HG03342 (cell line): ENCODE measurements around the gene ZBTB45.
A peak's percentile ranks its signal among the peaks of the same experiment; 100 is the strongest.

ENCODE experiments used
- ATAC-seq: cut with Tn5 transposase; IDR thresholded peaks from one replicate; pipeline ENCODE4 v1.9.1; 2021; ENCODE audit warnings: mild to moderate bottlenecking, moderate library complexity; ENCODE audit not compliant: unreplicated experiment

The ZBTB45 gene

GRCh38 chr19:58519355-58520256 is at the start of gene ZBTB45:
Gene ZBTB45 (minus strand): TSS chr19:58519810. CDS start chr19:58517673, 2,137 bp downstream.
- ATAC-seq = peak; percentile 75

GRCh38 chr19:58568453-58569130 is 49.0 kb upstream of the ZBTB45 start:
- ATAC-seq = no peak

- no peak for ATAC-seq
Observed at GRCh38 chr19:58566989-58567388, 47.4 kb upstream of the ZBTB45 start.

- ATAC-seq = no peak
Observed at GRCh38 chr19:58563823-58564222, 44.2 kb upstream of the ZBTB45 start.

GRCh38 chr19:58563034-58563573 is 43.5 kb upstream of the ZBTB45 start:
- no peak for ATAC-seq

GRCh38 chr19:58562122-58563033 is 42.8 kb upstream of the ZBTB45 start:
- no peak for ATAC-seq

GRCh38 chr19:58561373-58562121 is 41.9 kb upstream of the ZBTB45 start:
- ATAC-seq = no peak

GRCh38 chr19:58560921-58561320 is 41.3 kb upstream of the ZBTB45 start:
- no peak for ATAC-seq

GRCh38 chr19:58560007-58560887 is 40.6 kb upstream of the ZBTB45 start:
- no peak for ATAC-seq

GRCh38 chr19:58559275-58560006 is 39.8 kb upstream of the ZBTB45 start:
- ATAC-seq = peak; percentile 11

GRCh38 chr19:58558623-58559274 is 39.1 kb upstream of the ZBTB45 start:
- peak; percentile 45 for ATAC-seq

- ATAC-seq = no peak
Observed at GRCh38 chr19:58558066-58558622, 38.5 kb upstream of the ZBTB45 start, which contains the start of gene UBE2M. Gene UBE2M (minus strand): TSS chr19:58558611. CDS start chr19:58558381, 230 bp downstream.

- no peak for ATAC-seq
Observed at GRCh38 chr19:58557221-58558065, 37.8 kb upstream of the ZBTB45 start.

GRCh38 chr19:58556622-58557220 is 37.1 kb upstream of the ZBTB45 start:
- no peak for ATAC-seq

GRCh38 chr19:58555920-58556621 is 36.5 kb upstream of the ZBTB45 start:
- ATAC-seq = no peak
